Measurements from ENCODE around the gene EHBP1. TPM values are rescaled to one million over a fixed set of nuclear protein-coding genes. Genes with fewer than 3 reads are reported as not detected.

The EHBP1 gene
- total and polyA plus RNA-seq, 4 experiments from 2014 or later, result 9.2 to 31.9 (median 21.0) TPM

GRCh38 chr2:62757029-62757428, 51.5 kb downstream of the EHBP1 start:
- CTCF ChIA-PET (ENCODE audit: partially characterized antibody), result interaction anchor here (1.3 to 2.1 kb wide), 2 partner anchors 11 to 299 kb away, joined by 3 to 9 read pairs; no protein-coding TSS in a partner anchor

GRCh38 chr2:62760026-62760425, 54.5 kb downstream of the EHBP1 start:
- Mint-ChIP-seq H3K36me3 (peaks cover 4% of the 10 kb centered on the region in 2 donors), H3K4me3 (no peak overlapping the region), H3K27me3 (no peaks in the 10 kb centered on the region), H3K4me1 (peaks cover 0 to 7% (median 0%) of the 10 kb centered on the region in 4 donors), H3K9me3 (peaks cover 0 to 2% (median 0%) of the 10 kb centered on the region in 8 donors), H3K27ac (no peak overlapping the region)
- POLR2A ChIA-PET (ENCODE audit: partially characterized antibody), result no interaction called here
- H3K9me3 ChIP-seq (ENCODE audit: control insufficient read depth in 1 of 2, low read length in 2 of 2), result no peaks in the 10 kb centered on the region
- no peaks in the 10 kb centered on the region for H3K4me1 ChIP-seq (ENCODE audit: insufficient read depth, low read length)
- intact Hi-C loops (cut with micrococcal nuclease), result no loop called here
- H3K36me3 ChIP-seq (ENCODE audit: insufficient read depth, low read length), result no peaks in the 10 kb centered on the region
- H3K4me3 ChIP-seq (ENCODE audit: low read length in 2 of 2), result no peak overlapping the region
- CTCF ChIA-PET (ENCODE audit: partially characterized antibody), result no interaction called here
- no peak overlapping the region for H3K27ac ChIP-seq (ENCODE audit: low read depth, low read length)
- no peaks in the 10 kb centered on the region for H3K27me3 ChIP-seq (ENCODE audit: insufficient read depth, low read length)
- peak in 1 of 5 donors; percentile 16 for DNase-seq

More at GRCh38 chr2:62757029-62757428, 51.5 kb downstream of the EHBP1 start:
- Mint-ChIP-seq H3K27ac (no peak overlapping the region), H3K36me3 (peaks cover 21 to 30% of the 10 kb centered on the region in 2 donors), H3K27me3 (no peaks in the 10 kb centered on the region), H3K4me1 (peaks cover 5 to 13% (median 8%) of the 10 kb centered on the region in 4 donors), H3K4me3 (no peak overlapping the region), H3K9me3 (peaks cover 0 to 14% (median 3%) of the 10 kb centered on the region in 8 donors)
- H3K36me3 ChIP-seq (ENCODE audit: insufficient read depth, low read length), result no peaks in the 10 kb centered on the region
- H3K27me3 ChIP-seq (ENCODE audit: insufficient read depth, low read length), result no peaks in the 10 kb centered on the region
- intact Hi-C loops (cut with micrococcal nuclease), result no loop called here
- no peaks in the 10 kb centered on the region for H3K9me3 ChIP-seq (ENCODE audit: control insufficient read depth in 1 of 2, low read length in 2 of 2)
- no peaks in the 10 kb centered on the region for H3K4me1 ChIP-seq (ENCODE audit: insufficient read depth, low read length)
- DNase-seq, result no peak
- H3K4me3 ChIP-seq (ENCODE audit: low read length in 2 of 2), result no peak overlapping the region
- H3K27ac ChIP-seq (ENCODE audit: low read depth, low read length), result no peak overlapping the region
- POLR2A ChIA-PET (ENCODE audit: partially characterized antibody), result no interaction called here

- Mint-ChIP-seq H3K4me3 (no peak overlapping the region), H3K9me3 (peaks cover 0 to 2% (median 0%) of the 10 kb centered on the region in 8 donors), H3K36me3 (peaks cover 0 to 1% of the 10 kb centered on the region in 2 donors), H3K4me1 (peaks cover 0 to 7% (median 0%) of the 10 kb centered on the region in 4 donors), H3K27me3 (no peaks in the 10 kb centered on the region), H3K27ac (no peak overlapping the region)
- Histone ChIP-seq H3K4me3 (ENCODE audit: low read length in 2 of 2) (no peak overlapping the region), H3K36me3 (ENCODE audit: insufficient read depth, low read length) (no peaks in the 10 kb centered on the region), H3K4me1 (ENCODE audit: insufficient read depth, low read length) (no peaks in the 10 kb centered on the region), H3K27ac (ENCODE audit: low read depth, low read length) (no peak overlapping the region), H3K9me3 (ENCODE audit: control insufficient read depth in 1 of 2, low read length in 2 of 2) (no peaks in the 10 kb centered on the region), H3K27me3 (ENCODE audit: insufficient read depth, low read length) (no peaks in the 10 kb centered on the region)
- CTCF ChIA-PET (ENCODE audit: partially characterized antibody), result no interaction called here
- DNase-seq, result no peak
- intact Hi-C loops (cut with micrococcal nuclease), result no loop called here
- POLR2A ChIA-PET (ENCODE audit: partially characterized antibody), result no interaction called here
Observed at GRCh38 chr2:62760555-62760954, 55.0 kb downstream of the EHBP1 start.

- Histone ChIP-seq H3K4me1 (ENCODE audit: insufficient read depth, low read length) (no peaks in the 10 kb centered on the region), H3K4me3 (ENCODE audit: low read length in 2 of 2) (no peak overlapping the region), H3K9me3 (ENCODE audit: control insufficient read depth in 1 of 2, low read length in 2 of 2) (no peaks in the 10 kb centered on the region), H3K27me3 (ENCODE audit: insufficient read depth, low read length) (no peaks in the 10 kb centered on the region), H3K27ac (ENCODE audit: low read depth, low read length) (no peak overlapping the region), H3K36me3 (ENCODE audit: insufficient read depth, low read length) (no peaks in the 10 kb centered on the region)
- DNase-seq, result no peak
- Mint-ChIP-seq H3K36me3 (peaks cover 6 to 7% of the 10 kb centered on the region in 2 donors), H3K9me3 (peaks cover 0 to 2% (median 0%) of the 10 kb centered on the region in 8 donors), H3K4me3 (no peak overlapping the region), H3K4me1 (peaks cover 0 to 11% (median 3%) of the 10 kb centered on the region in 4 donors), H3K27ac (no peak overlapping the region), H3K27me3 (no peaks in the 10 kb centered on the region)
- CTCF ChIA-PET (ENCODE audit: partially characterized antibody), result interaction anchor here (2.0 to 2.4 kb wide), 2 partner anchors 10 to 309 kb away, joined by 7 to 12 read pairs; no protein-coding TSS in a partner anchor
- POLR2A ChIA-PET (ENCODE audit: partially characterized antibody), result no interaction called here
- intact Hi-C loops (cut with micrococcal nuclease), result no loop called here
Observed at GRCh38 chr2:62765619-62766376, 60.3 kb downstream of the EHBP1 start.

GRCh38 chr2:62768615-62769014, 63.1 kb downstream of the EHBP1 start:
- H3K27me3 ChIP-seq (ENCODE audit: insufficient read depth, low read length), result no peaks in the 10 kb centered on the region
- no peaks in the 10 kb centered on the region for H3K4me1 ChIP-seq (ENCODE audit: insufficient read depth, low read length)
- ChIA-PET POLR2A (ENCODE audit: partially characterized antibody) (no interaction called here), CTCF (ENCODE audit: partially characterized antibody) (interaction anchor here (1.0 to 12.8 kb wide), 3 partner anchors 9 to 310 kb away, joined by 3 to 207 read pairs (median 10); no protein-coding TSS in a partner anchor)
- H3K27me3 Mint-ChIP-seq, result no peaks in the 10 kb centered on the region
- no peak overlapping the region for H3K4me3 ChIP-seq (ENCODE audit: low read length in 2 of 2)
- intact Hi-C loops (cut with micrococcal nuclease), result no loop called here
- H3K9me3 ChIP-seq (ENCODE audit: control insufficient read depth in 1 of 2, low read length in 2 of 2), result no peaks in the 10 kb centered on the region
- H3K36me3 Mint-ChIP-seq, result peaks cover 6 to 7% of the 10 kb centered on the region in 2 donors
- peaks cover 0 to 13% (median 6%) of the 10 kb centered on the region in 4 donors for H3K4me1 Mint-ChIP-seq
- no peaks in the 10 kb centered on the region for H3K36me3 ChIP-seq (ENCODE audit: insufficient read depth, low read length)
- H3K27ac ChIP-seq (ENCODE audit: low read depth, low read length), result no peak overlapping the region
- H3K9me3 Mint-ChIP-seq, result peaks cover 0 to 2% (median 0%) of the 10 kb centered on the region in 8 donors
- no peak overlapping the region for H3K4me3 Mint-ChIP-seq
- DNase-seq, result no peak
- H3K27ac Mint-ChIP-seq, result no peak overlapping the region

GRCh38 chr2:62770629-62771028, 65.1 kb downstream of the EHBP1 start:
- ChIA-PET CTCF (ENCODE audit: partially characterized antibody) (interaction anchor here (12.8 kb wide), 1 partner anchor 312 kb away, joined by 207 read pairs; no protein-coding TSS in a partner anchor), POLR2A (ENCODE audit: partially characterized antibody) (no interaction called here)
- intact Hi-C loops (cut with micrococcal nuclease), result no loop called here
- H3K27me3 ChIP-seq (ENCODE audit: insufficient read depth, low read length), result no peaks in the 10 kb centered on the region
- Mint-ChIP-seq H3K4me3 (no peak overlapping the region), H3K9me3 (peaks cover 0 to 2% (median 0%) of the 10 kb centered on the region in 8 donors), H3K27ac (no peak overlapping the region), H3K36me3 (peaks cover 6 to 7% of the 10 kb centered on the region in 2 donors), H3K27me3 (no peaks in the 10 kb centered on the region), H3K4me1 (peaks cover 0 to 13% (median 6%) of the 10 kb centered on the region in 4 donors)
- no peak overlapping the region for H3K4me3 ChIP-seq (ENCODE audit: low read length in 2 of 2)
- H3K36me3 ChIP-seq (ENCODE audit: insufficient read depth, low read length), result no peaks in the 10 kb centered on the region
- DNase-seq, result no peak
- no peaks in the 10 kb centered on the region for H3K4me1 ChIP-seq (ENCODE audit: insufficient read depth, low read length)
- no peak overlapping the region for H3K27ac ChIP-seq (ENCODE audit: low read depth, low read length)
- no peaks in the 10 kb centered on the region for H3K9me3 ChIP-seq (ENCODE audit: control insufficient read depth in 1 of 2, low read length in 2 of 2)

GRCh38 chr2:62774555-62775366, 69.2 kb downstream of the EHBP1 start:
- no peak overlapping the region for H3K4me3 ChIP-seq (ENCODE audit: low read length in 2 of 2)
- Mint-ChIP-seq H3K36me3 (peaks cover 3 to 5% of the 10 kb centered on the region in 2 donors), H3K27me3 (no peaks in the 10 kb centered on the region), H3K9me3 (peaks cover 0 to 2% (median 0%) of the 10 kb centered on the region in 8 donors), H3K27ac (peak overlapping the region in 1 of 7 donors; percentile 75), H3K4me1 (peaks cover 0 to 11% (median 5%) of the 10 kb centered on the region in 4 donors), H3K4me3 (no peak overlapping the region)
- ChIA-PET POLR2A (ENCODE audit: partially characterized antibody) (no interaction called here), CTCF (ENCODE audit: partially characterized antibody) (interaction anchor here (1.1 to 12.8 kb wide), 9 partner anchors 8 to 323 kb away, joined by 3 to 207 read pairs (median 7); no protein-coding TSS in a partner anchor)
- H3K27me3 ChIP-seq (ENCODE audit: insufficient read depth, low read length), result no peaks in the 10 kb centered on the region
- DNase-seq, result peak in 4 of 5 donors; percentile 25 to 42 (median 32)
- no peaks in the 10 kb centered on the region for H3K36me3 ChIP-seq (ENCODE audit: insufficient read depth, low read length)
- H3K9me3 ChIP-seq (ENCODE audit: control insufficient read depth in 1 of 2, low read length in 2 of 2), result no peaks in the 10 kb centered on the region
- H3K27ac ChIP-seq (ENCODE audit: low read depth, low read length), result no peak overlapping the region
- intact Hi-C loops (cut with micrococcal nuclease), result loop anchor here (1.0 kb wide), 2 partner anchors 317 to 856 kb away; no protein-coding TSS in a partner anchor
- H3K4me1 ChIP-seq (ENCODE audit: insufficient read depth, low read length), result no peaks in the 10 kb centered on the region
